ENCODE results near the gene STRN4. TPM values are rescaled to one million over a fixed set of nuclear protein-coding genes. Genes with fewer than 3 reads are reported as not detected.

The STRN4 gene
- total RNA-seq, 1 donor from 2014 or later: 111 TPM

GRCh38 chr19:46741447-46741846, 4.8 kb downstream of the STRN4 start:
- no peak for DNase-seq (ENCODE audit: low read depth)
- Histone ChIP-seq H3K4me3 (ENCODE audit: low read depth, low read length) (no peak overlapping the region), H3K27me3 (ENCODE audit: control insufficient read depth, insufficient read depth, low read length) (no peaks in the 10 kb centered on the region), H3K36me3 (ENCODE audit: control insufficient read depth, insufficient read depth, low read length) (peaks cover 1% of the 10 kb centered on the region)
- no peak for TF ChIP-seq CTCF (IDR thresholded peaks at IDR 0.05; ENCODE audit: insufficient read depth, low read length, poor library complexity, severe bottlenecking)

- Histone ChIP-seq H3K36me3 (ENCODE audit: control insufficient read depth, insufficient read depth, low read length) (peaks cover 1% of the 10 kb centered on the region), H3K27me3 (ENCODE audit: control insufficient read depth, insufficient read depth, low read length) (no peaks in the 10 kb centered on the region), H3K4me3 (ENCODE audit: low read depth, low read length) (no peak overlapping the region)
- no peak for DNase-seq (ENCODE audit: low read depth)
- TF ChIP-seq CTCF (IDR thresholded peaks at IDR 0.05; ENCODE audit: insufficient read depth, low read length, poor library complexity, severe bottlenecking): no peak
These were observed 6.9 kb downstream of the STRN4 start for GRCh38 chr19:46739290-46739771.

- Histone ChIP-seq H3K36me3 (ENCODE audit: control insufficient read depth, insufficient read depth, low read length) (peaks cover 6% of the 10 kb centered on the region), H3K27me3 (ENCODE audit: control insufficient read depth, insufficient read depth, low read length) (no peaks in the 10 kb centered on the region)
- TF ChIP-seq CTCF (IDR thresholded peaks at IDR 0.05; ENCODE audit: insufficient read depth, low read length, poor library complexity, severe bottlenecking): no peak
These were observed 8.5 kb downstream of the STRN4 start for GRCh38 chr19:46737761-46738171.

GRCh38 chr19:46737298-46737654, 9.0 kb downstream of the STRN4 start:
- Histone ChIP-seq H3K27me3 (ENCODE audit: control insufficient read depth, insufficient read depth, low read length) (no peaks in the 10 kb centered on the region), H3K36me3 (ENCODE audit: control insufficient read depth, insufficient read depth, low read length) (peaks cover 6% of the 10 kb centered on the region)
- no peak for TF ChIP-seq CTCF (IDR thresholded peaks at IDR 0.05; ENCODE audit: insufficient read depth, low read length, poor library complexity, severe bottlenecking)

More at GRCh38 chr19:46737761-46738171, 8.5 kb downstream of the STRN4 start:
- DNase-seq (ENCODE audit: low read depth): no peak
- no peak overlapping the region for H3K4me3 ChIP-seq (ENCODE audit: low read depth, low read length)

GRCh38 chr19:46736531-46737297, 9.5 kb downstream of the STRN4 start:
- no peak for TF ChIP-seq CTCF (IDR thresholded peaks at IDR 0.05; ENCODE audit: insufficient read depth, low read length, poor library complexity, severe bottlenecking)
- peaks cover 6% of the 10 kb centered on the region for H3K36me3 ChIP-seq (ENCODE audit: control insufficient read depth, insufficient read depth, low read length)
- H3K27me3 ChIP-seq (ENCODE audit: control insufficient read depth, insufficient read depth, low read length): no peaks in the 10 kb centered on the region

More at GRCh38 chr19:46737298-46737654, 9.0 kb downstream of the STRN4 start:
- H3K4me3 ChIP-seq (ENCODE audit: low read depth, low read length): no peak overlapping the region
- no peak for DNase-seq (ENCODE audit: low read depth)

More at GRCh38 chr19:46736531-46737297, 9.5 kb downstream of the STRN4 start:
- H3K4me3 ChIP-seq (ENCODE audit: low read depth, low read length): no peak overlapping the region
- DNase-seq (ENCODE audit: low read depth): no peak
